Large intestine (tissue), 3 donors: ENCODE data around the gene SMARCAL1. TPM values are rescaled to one million over a fixed set of nuclear protein-coding genes. Genes with fewer than 3 reads are reported as not detected.

Experiments
- DNase-seq, 2 donors: peaks; one replicate each; pipeline versions ENCODE4 v3.0.0 to v3.0.0-alpha.2; 2013
- H3K27ac ChIP-seq: one replicate; pipeline ENCODE4 v1.5.1; 2013; ENCODE audit warnings: low read length
- H3K27me3 ChIP-seq: 2 replicates; pipeline ENCODE4 v1.6.1; 2013; ENCODE audit warnings: low read length; ENCODE audit not compliant: control insufficient read depth, insufficient read depth
- H3K36me3 ChIP-seq: 2 replicates; pipeline ENCODE4 v1.6.1; 2013; ENCODE audit warnings: low read length; ENCODE audit not compliant: control insufficient read depth, insufficient read depth
- H3K4me1 ChIP-seq: one replicate; pipeline ENCODE4 v1.6.1; 2013; ENCODE audit warnings: low read length; ENCODE audit not compliant: control insufficient read depth, insufficient read depth
- H3K4me3 ChIP-seq: one replicate; pipeline ENCODE4 v1.5.1; 2013; ENCODE audit warnings: low read length
- H3K9me3 ChIP-seq: one replicate; pipeline ENCODE4 v1.6.1; 2013; ENCODE audit warnings: mild to moderate bottlenecking, low read depth, low read length, moderate library complexity; ENCODE audit not compliant: control insufficient read depth
- WGBS: methylation state at CpG from one replicate; pipeline ENCODE4 v1.1.5; 2013; ENCODE audit warnings: low lambda C conversion rate; ENCODE audit not compliant: insufficient coverage; 5-methylcytosine and 5-hydroxymethylcytosine counted together
- polyA plus RNA-seq: library from polyadenylated mRNA; unstranded; fragments of 120-200 nt; gene quantifications from one replicate; pipeline ENCODE4 v1.2.1, GENCODE V29; 2013

SMARCAL1 gene
- polyA plus RNA-seq, 1 donor: 14.7 TPM

- no peaks in the 10 kb centered on the region for H3K4me1 ChIP-seq
- no peak for DNase-seq
- no peaks in the 10 kb centered on the region for H3K9me3 ChIP-seq
- no peaks in the 10 kb centered on the region for H3K27me3 ChIP-seq
- peaks cover 66% of the 10 kb centered on the region for H3K36me3 ChIP-seq
- H3K4me3 ChIP-seq: no peak overlapping the region
- no peak overlapping the region for H3K27ac ChIP-seq
These were observed 36.5 kb downstream of the SMARCAL1 start for GRCh38 chr2:216448829-216449228.

- H3K4me1 ChIP-seq: no peaks in the 10 kb centered on the region
- no peak for DNase-seq
- no peak overlapping the region for H3K4me3 ChIP-seq
- no peaks in the 10 kb centered on the region for H3K27me3 ChIP-seq
- H3K9me3 ChIP-seq: peaks cover 4% of the 10 kb centered on the region
- no peak overlapping the region for H3K27ac ChIP-seq
- peaks cover 79% of the 10 kb centered on the region for H3K36me3 ChIP-seq
These were observed 38.1 kb downstream of the SMARCAL1 start for GRCh38 chr2:216450346-216450745.

- WGBS: no CpG with 5 or more reads among the region's 7 CpGs
- Histone ChIP-seq H3K27me3 (no peaks in the 10 kb centered on the region), H3K4me3 (no peak overlapping the region), H3K4me1 (no peaks in the 10 kb centered on the region), H3K9me3 (peaks cover 4% of the 10 kb centered on the region), H3K36me3 (peaks cover 80% of the 10 kb centered on the region), H3K27ac (no peak overlapping the region)
- no peak for DNase-seq
These were observed 38.5 kb downstream of the SMARCAL1 start for GRCh38 chr2:216450784-216451183.

GRCh38 chr2:216453955-216454614 lies 41.8 kb downstream of the SMARCAL1 start:
- peaks cover 57% of the 10 kb centered on the region for H3K36me3 ChIP-seq
- no peaks in the 10 kb centered on the region for H3K4me1 ChIP-seq
- H3K27me3 ChIP-seq: no peaks in the 10 kb centered on the region
- 100% methylated on average over 2 of the region's 4 CpGs for WGBS
- H3K27ac ChIP-seq: no peak overlapping the region
- DNase-seq: no peak
- H3K9me3 ChIP-seq: peaks cover 4% of the 10 kb centered on the region
- H3K4me3 ChIP-seq: no peak overlapping the region

- no peak for DNase-seq
- Histone ChIP-seq H3K36me3 (peaks cover 9% of the 10 kb centered on the region), H3K4me3 (no peak overlapping the region), H3K9me3 (no peaks in the 10 kb centered on the region), H3K4me1 (no peaks in the 10 kb centered on the region), H3K27me3 (no peaks in the 10 kb centered on the region), H3K27ac (no peak overlapping the region)
- WGBS: 80% methylated on average over 1 of the region's 2 CpGs
These were observed 50.9 kb downstream of the SMARCAL1 start for GRCh38 chr2:216463148-216463547.

- no peaks in the 10 kb centered on the region for H3K9me3 ChIP-seq
- peaks cover 11% of the 10 kb centered on the region for H3K36me3 ChIP-seq
- no CpG with 5 or more reads among the region's 6 CpGs for WGBS
These were observed 51.9 kb downstream of the SMARCAL1 start for GRCh38 chr2:216464104-216464720.

GRCh38 chr2:216465579-216466195 lies 53.4 kb downstream of the SMARCAL1 start:
- Histone ChIP-seq H3K27me3 (no peaks in the 10 kb centered on the region), H3K4me1 (no peaks in the 10 kb centered on the region), H3K27ac (no peak overlapping the region), H3K9me3 (no peaks in the 10 kb centered on the region), H3K4me3 (no peak overlapping the region), H3K36me3 (peaks cover 14% of the 10 kb centered on the region)
- DNase-seq: no peak
- no CpG with 5 or more reads among the region's 5 CpGs for WGBS

More at GRCh38 chr2:216464104-216464720, 51.9 kb downstream of the SMARCAL1 start:
- DNase-seq: no peak
- Histone ChIP-seq H3K4me1 (no peaks in the 10 kb centered on the region), H3K4me3 (no peak overlapping the region), H3K27ac (no peak overlapping the region), H3K27me3 (no peaks in the 10 kb centered on the region)

- no peak for DNase-seq
- Histone ChIP-seq H3K27ac (no peak overlapping the region), H3K4me1 (no peaks in the 10 kb centered on the region), H3K4me3 (no peak overlapping the region), H3K36me3 (peaks cover 23% of the 10 kb centered on the region), H3K27me3 (no peaks in the 10 kb centered on the region), H3K9me3 (no peaks in the 10 kb centered on the region)
- no CpG with 5 or more reads among the region's 4 CpGs for WGBS
These were observed 55.6 kb downstream of the SMARCAL1 start for GRCh38 chr2:216467845-216468244.

GRCh38 chr2:216469661-216470060 lies 57.4 kb downstream of the SMARCAL1 start:
- Histone ChIP-seq H3K4me3 (no peak overlapping the region), H3K27me3 (no peaks in the 10 kb centered on the region), H3K36me3 (peaks cover 18% of the 10 kb centered on the region), H3K9me3 (no peaks in the 10 kb centered on the region), H3K27ac (no peak overlapping the region), H3K4me1 (no peaks in the 10 kb centered on the region)
- DNase-seq: no peak

GRCh38 chr2:216473187-216473586 lies 60.9 kb downstream of the SMARCAL1 start:
- 89% methylated on average over 1 of the region's 3 CpGs for WGBS
- peaks cover 38% of the 10 kb centered on the region for H3K36me3 ChIP-seq

More at GRCh38 chr2:216473187-216473586, 60.9 kb downstream of the SMARCAL1 start:
- no peaks in the 10 kb centered on the region for H3K27me3 ChIP-seq
- H3K27ac ChIP-seq: no peak overlapping the region
- no peak overlapping the region for H3K4me3 ChIP-seq
- no peak for DNase-seq
- no peaks in the 10 kb centered on the region for H3K4me1 ChIP-seq
- H3K9me3 ChIP-seq: no peaks in the 10 kb centered on the region
